ENCODE measurements around the gene SORCS2.

Gene SORCS2

DNA sequence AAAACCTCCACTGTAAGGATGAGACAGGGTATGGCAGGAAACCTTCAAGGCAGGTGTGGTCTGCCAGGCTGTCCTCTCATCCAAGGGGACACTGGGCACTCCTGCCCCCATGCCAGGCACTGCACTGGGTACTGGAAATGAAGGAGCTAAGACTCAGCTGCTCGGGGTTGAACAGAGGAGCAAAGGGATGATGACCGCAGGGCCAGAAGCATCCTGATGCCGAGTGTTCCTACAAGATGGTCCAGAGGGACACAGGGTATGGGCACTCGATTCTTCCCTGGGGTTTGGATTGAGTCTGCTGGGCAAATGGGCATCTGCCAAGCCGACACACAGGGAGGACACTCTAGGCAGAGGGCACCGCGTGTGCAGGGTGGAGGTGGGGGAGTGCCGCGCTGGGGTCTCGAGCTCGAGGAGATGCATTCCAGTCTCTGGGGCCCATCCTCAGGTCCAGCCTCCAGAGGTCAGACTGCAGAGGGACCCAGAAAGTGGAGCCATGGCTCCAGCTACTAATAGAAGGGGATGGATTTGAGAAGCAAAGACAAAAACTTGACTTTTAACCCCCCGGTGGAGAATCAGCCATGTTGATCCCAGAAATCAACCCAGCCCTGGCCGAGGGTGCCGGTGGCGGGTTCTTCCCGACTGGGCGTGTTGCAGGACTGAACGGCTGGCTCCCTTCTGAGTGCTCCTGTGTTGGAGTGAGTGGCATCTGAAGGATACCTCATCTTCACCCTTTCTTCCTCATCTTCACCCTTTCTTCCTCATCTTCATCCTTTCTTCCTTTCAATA lies 500.3 kb downstream of the SORCS2 start:
- DNase-seq (ENCODE audit: low read depth): no peak

DNA sequence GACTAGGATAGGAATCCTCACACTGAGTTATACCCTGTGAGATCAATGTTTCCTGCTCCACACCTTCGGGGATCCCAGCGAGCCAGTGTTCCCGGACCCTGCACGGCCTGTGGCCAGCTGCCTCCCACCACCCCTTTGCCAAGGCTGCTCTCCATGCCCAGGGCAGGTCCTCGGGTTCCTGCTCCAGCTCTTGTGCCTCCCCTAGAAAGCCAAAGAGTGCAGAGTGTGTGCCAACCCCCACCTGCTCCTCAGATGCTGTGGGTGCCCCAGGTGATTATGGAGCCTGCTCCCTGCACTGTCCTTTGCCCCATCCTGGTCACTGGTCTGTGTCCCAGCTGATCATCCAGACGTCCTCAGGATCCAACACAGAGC lies 500.9 kb downstream of the SORCS2 start:
- no peak for DNase-seq (ENCODE audit: low read depth)

DNA sequence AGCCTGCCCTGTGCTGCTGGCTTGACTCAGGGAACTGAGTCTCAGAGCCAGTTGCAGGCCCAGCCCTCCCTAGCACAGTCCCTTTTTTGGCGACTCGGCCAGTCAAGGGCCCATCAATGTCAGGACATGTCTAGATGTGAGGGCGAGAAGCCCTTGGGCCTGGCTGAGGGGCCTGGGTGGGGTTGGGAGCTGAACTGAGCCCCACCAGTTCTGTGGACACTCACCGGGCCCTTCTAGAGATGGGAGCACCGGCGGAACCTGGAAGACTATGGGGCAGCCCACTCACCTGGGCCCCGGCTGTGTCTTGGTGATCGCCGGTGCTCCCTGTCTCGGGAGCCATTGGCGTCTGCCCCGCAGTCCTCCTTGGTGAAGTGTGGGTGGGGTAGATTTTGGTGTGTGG lies 501.4 kb downstream of the SORCS2 start:
- DNase-seq (ENCODE audit: low read depth): no peak

DNA sequence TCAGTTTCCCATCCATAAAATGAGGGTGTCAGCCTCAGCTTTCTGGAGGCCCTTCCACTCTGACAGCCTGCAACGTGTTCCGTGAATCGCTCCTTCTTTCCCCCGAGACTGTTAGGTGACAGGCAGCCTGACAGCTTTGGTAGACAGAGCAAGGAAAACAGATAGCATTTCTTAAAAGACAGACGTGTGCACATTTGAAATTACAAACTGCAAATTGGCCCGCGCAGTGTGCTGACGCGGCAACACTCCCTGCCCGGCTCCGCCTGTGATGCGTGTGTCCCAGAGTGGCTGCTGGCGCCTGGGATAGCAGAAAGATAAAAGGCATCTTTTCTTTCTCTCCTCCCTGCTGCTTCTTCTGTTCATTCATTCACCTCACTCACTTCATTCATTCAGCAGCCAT lies 502.0 kb downstream of the SORCS2 start:
- DNase-seq (ENCODE audit: low read depth): no peak

DNA sequence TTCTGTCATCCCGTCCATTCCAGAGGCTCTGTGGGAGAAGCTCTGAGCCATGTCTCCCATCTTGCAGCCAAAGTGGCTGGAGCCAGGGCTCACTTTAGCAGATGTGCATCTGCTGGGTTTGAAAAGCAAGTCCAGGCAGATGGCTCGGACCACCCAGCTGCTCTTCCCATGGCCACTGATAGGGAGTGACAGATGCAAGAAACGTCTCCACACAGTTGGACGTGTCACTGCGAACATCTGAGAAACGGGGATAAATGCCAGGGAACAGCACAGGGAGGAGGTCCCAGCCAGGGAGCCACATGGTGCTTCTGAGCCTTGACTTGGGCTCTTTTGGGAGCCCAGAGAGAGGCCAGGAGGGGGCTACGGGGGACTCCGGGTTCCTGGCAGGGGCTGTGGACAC lies 505.0 kb downstream of the SORCS2 start:
- no peak for DNase-seq (ENCODE audit: low read depth)

DNA sequence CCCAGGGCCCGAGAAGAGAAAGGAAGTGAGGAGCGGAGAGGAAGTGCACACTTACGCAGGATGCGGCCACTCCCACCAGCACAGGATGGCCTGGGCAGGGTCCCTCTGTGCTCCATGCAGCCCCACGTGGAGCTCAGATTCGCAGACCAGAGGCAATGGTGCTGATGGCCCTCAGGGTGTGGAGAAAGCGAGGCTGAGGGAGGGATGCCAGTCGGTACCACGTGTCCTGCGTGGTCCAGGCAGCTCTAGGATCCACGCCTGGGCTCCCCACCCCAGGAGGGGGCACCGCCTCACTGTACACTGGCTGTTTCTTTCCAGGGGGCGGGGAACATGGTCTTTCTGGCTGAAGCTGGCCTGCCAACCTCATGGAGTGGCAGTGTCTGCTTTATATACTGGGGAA lies 505.5 kb downstream of the SORCS2 start:
- no peak for DNase-seq (ENCODE audit: low read depth)

DNA sequence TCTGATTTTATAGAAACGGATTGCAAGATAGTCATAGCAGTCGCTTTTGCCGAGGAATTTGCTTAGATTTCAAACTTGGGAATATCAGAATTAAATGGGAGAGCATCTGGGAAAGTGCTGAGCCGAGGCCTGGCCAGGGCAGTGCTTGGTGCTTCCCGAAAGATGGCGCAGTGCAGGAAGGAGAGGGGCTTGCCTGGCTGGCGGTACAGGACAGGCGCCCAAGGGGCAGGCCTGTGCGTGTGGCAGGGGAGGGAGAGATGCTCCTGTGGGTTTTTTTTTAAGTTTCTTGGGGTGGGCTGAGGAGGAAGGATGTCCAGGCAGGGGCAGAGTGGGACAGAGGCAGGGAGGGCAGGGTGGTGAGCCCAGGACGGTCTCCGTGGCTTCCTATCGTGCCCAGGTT lies 506.2 kb downstream of the SORCS2 start:
- peak; percentile 5 for DNase-seq (ENCODE audit: low read depth)

DNA sequence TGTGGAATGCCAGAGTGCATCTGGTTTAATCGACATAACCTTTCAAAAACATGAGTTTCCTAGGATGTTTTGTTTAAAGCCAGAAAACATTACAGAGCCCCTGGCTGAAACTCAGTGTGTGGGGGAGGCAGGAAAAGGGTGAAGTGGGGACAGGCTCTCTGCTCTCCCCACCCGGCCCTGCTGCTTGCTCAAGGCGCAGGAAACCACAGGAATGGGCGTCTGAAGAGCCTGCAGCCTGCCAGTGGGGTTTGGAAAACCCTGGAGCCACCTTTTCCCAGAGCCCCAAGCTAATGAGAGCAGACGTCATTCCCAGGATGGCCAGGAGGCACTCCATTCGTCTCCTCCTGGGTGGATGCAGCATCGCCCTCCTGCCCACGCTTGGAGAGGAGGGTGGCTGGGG lies 506.7 kb downstream of the SORCS2 start:
- DNase-seq (ENCODE audit: low read depth): peak; percentile 76

DNA sequence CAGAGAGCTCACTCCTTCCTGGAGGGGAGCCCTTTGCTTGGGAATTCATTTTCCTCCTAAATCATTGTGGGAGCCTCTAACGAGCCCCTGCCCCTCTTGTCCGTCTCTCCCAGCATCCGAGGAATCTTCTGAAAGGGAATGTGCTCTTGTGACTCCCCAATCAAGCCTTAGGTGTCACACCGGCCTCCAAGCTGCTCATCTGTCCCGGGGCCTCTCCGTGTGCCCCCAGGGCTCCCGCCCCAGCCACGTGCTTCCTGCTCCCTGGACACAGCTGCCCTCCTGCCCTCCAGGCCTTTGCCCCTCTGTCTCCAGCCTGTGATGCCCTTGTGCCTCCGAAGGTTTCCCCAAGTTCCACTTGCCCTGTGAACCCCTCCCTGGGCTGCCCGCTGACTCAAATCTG lies 507.5 kb downstream of the SORCS2 start:
- DNase-seq (ENCODE audit: low read depth): no peak

DNA sequence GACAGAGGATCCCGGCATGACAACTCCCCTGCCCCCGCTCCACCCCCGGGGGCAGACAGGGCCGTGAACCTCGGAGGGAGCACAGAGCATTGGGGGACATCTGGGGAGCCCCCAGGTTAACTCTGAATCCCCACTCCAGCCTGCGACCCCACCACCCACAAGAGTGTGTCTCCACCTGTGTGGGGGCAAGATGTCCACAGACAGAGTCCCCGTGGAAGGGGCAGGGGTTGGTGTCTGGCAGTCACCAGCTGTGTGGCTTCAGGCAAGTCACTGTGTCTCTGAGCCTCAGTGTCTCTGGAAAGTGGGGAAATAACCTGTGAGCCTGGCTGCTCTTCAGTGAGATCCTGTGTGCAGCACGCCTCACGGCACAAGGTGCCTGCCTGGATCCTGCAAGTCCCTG lies 508.3 kb downstream of the SORCS2 start:
- no peak for DNase-seq (ENCODE audit: low read depth)

DNA sequence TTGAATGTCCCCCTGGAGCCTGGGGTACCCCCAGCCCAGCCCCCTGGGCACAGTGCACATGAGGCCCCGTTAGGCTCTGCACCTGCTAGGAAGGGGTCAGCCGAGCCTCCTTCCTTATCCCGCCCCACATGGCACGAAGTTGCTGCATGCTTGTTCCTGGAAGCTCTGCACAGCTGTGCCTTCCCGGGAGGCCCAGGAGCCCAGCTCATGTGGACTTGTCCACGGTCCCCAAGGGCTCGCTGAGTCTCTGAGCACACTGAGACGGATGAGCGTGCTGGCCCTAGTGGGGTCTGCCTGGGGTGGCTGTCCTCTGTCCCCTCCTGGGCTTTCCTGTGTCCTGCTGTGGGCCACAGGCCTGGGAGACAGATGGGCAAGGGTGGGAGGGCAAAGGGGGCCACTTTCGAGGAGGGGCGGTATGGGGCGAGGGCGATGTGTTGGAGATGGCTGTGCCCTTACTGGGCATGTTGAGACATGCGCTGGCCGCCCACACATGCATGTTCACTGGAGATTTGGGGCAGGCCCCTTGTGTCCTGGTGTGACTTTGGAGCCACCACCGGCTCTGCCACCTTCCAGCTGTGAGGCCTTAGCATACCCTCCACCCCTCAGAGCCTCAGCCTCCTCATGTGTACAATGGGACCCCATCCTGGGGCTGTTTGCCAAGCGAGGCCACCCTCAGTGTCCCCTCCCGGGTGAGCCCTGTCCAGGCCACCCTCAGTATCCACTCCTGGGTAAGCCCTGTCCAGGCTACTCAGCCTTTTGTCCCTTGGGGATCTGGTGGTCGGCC lies 509.7 kb downstream of the SORCS2 start:
- no peak for DNase-seq (ENCODE audit: low read depth)

DNA sequence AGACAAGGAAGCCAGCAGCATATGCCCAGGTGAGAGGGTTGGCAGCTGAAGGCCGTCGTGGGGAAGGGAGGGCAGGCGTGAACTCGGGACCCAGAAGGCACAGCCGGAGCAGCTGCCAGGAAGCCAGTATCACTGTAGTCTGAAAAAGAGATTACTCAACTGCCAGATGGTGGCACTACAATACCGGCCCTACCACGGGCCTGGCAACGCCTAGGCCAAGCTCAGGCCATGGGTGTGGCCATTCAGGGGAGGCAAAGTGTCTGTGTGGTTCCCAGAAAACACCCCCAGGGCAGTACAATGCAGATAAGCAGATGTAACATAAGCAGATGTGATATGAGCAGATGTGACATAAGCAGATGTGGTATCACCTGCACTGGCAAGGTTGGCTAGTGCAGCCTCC lies 511.4 kb downstream of the SORCS2 start:
- no peak for DNase-seq (ENCODE audit: low read depth)

DNA sequence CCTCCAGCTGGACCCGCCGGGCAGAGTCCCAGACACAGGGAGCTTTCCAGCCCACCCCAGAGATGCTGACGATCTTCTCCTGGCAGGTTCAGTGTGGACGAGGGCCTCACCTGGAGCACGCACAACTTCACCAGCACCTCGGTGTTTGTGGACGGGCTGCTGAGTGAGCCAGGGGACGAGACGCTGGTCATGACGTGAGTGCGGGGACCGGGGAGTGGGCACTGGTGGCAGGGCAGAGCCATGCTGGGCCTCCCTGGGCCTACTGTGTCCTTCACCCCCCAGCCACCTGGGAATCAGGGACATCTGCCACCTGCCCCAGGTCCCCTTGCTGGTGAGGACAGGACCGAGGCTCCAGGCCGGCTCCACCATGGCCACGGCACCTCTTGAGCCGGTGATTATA lies 511.8 kb downstream of the SORCS2 start:
- DNase-seq (ENCODE audit: low read depth): no peak

DNA sequence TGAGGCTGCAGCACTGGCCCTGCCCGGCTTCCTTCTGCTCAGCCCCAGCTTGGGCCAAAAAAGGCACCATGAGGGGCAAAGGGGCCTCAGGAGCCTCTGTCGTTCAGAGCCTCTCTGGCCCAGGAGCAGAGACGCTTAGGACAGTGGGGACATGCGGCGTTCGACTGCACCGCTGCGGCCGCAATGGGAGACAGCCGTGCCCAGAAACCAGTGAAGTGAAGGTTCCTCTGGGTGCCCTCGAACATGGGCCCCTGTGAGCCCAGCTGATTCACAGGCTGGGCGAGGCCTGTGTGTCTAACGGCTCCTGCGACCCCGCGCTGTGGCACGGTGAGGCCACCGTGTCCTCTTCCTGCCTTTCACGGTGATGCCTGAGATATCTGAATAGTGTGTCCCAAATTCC lies 512.3 kb downstream of the SORCS2 start:
- no peak for DNase-seq (ENCODE audit: low read depth)

DNA sequence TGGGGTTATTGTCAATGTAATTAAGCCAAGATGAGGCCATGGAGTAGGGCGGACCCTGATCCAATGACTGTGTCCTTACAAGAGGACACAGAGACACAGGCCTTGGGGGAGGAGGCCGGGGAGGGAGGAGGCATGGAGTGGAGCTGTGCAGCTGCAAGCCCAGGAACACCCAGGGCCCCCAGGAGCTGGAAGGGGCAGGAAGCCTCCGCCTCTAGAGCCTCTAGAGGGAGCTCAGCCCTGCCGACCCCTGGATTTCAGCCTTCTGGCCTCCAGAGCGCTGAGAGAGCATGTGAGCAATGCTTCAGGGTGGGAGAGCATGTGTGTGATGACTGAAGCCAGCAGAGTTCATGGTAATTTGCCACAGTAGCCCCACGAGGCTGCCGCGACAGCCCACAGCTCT lies 512.7 kb downstream of the SORCS2 start:
- no peak for DNase-seq (ENCODE audit: low read depth)

DNA sequence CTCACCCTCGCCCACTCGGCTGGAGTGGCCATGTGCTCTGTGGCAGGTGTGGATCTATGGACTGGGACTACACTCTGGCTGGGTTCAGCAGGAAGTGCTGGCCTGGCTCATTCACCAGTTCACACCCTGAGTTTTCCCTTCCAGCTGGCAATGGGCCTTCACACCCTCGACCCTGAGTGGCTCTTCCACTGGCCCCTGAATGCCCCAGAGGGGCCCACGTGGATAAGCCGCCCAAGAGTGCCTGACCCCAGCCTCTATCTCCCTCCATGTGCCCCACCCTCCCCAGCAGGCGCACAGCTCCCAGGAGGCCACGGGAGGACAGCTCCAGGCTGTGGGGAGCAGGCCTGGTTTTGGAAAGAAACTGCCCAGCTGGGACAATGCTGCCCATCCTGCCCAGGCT lies 513.3 kb downstream of the SORCS2 start:
- DNase-seq (ENCODE audit: low read depth): no peak

DNA sequence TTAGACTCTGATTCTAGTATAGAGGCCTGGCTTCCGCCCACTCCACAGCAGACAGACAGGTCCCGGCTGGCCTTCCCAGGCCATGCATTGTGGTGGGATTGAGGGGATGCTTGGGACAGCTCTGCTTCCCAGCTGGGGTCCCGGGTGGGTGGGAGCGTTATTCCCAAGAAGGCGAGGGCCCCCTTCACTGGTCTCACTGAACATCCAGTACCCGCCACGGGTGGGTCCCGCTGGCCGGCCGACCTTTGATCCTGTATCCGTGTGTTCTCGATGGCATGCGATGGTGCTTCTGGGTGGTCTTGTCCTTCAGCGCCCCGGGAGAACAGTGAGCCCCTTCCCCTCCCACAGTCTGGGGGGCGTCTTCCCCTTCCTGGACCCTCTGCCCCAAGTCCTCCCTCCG lies 515.9 kb downstream of the SORCS2 start:
- DNase-seq (ENCODE audit: low read depth): no peak

DNA sequence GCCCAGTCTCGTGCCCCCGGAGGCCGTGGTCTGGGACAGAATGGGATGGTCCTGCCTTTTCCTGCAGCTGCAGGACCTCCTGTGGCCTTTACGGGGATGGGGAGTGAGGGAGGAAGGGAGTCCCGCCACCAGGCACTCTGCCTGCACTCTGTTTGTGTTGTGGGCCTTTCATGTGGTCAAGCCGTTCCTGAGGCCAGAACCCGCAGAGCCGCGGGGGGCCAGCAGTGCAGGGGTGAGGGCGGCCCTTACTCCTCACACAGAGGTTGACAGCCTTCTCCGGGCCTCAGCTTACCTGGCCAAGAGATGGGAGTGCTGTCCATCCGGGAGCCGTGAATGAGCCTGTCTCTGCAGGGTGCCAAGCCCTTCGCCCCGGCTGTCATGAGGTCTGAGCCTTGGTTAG lies 516.6 kb downstream of the SORCS2 start:
- no peak for DNase-seq (ENCODE audit: low read depth)

DNA sequence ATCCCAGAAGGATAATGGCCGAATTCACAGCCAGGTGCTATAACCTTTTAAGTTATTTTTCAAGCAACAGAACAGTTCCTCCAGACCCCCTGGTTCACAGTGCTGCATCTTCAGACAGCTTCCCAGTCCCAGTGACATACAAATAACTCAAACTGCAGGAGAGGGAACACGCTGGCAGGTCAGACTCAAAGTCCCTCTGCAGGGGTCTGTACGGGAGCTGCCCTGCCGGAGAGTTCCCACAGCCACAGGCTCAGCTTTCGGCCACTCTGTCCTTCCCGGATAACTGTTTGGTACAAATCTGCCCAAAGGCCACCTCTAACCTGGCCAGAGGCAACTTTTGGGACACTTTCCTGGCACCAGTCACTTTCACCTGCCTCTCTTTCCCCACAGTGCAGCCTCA lies 517.1 kb downstream of the SORCS2 start:
- DNase-seq (ENCODE audit: low read depth): no peak

DNA sequence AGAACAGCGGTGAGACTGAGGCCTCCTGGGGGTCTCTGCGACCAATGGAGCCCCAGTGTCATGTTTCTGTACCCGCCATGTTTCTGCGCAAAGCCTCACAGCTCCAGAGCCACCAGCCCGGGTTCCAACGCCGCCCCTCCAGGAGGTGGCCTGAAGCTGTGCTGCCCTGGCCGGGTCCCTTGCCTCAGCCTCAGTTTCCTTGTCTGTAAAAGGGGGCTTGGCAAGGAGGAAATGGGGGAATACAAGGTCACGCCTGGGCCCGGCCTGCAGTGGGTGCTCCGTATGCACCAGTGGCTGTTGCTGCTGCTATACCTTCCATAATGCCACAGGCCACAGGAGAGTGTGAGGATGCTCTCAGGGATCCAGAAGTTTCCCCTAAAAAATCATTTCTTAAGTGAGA lies 517.8 kb downstream of the SORCS2 start:
- DNase-seq (ENCODE audit: low read depth): no peak

DNA sequence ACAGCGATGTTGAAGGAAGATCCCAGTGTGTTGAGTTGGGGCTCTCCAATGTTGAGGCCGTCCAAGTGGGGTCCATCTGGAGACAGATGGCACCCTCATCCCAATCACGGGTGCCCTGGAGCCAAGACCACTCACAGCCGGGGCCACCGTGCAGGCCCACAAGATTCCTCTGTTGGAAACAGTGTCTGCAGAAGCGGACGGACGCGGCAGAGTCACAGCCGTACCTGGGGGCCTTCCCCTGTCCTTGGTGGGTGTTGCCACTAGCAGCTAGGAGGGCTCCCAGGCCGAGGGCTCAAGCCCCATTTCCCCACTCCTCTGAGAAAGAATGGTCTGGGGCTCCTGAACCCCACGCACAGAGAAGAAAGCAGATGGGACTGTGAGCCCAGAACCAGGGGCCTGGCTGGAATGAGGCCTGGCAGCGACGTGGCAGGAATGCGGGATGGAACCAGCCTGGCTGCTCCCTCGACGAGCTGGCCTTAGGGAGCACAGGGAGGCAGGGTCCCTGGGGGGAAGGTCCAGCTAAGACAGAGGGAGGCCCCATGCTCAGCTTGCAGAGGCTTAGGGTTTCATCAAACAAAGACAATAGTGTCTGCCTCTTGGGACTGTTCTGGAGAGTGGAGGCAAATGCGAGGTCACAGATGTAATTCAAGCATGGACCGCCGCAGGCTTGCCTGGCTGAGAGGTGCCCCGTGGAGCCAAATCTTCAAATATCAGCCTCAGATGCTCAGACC lies 518.4 kb downstream of the SORCS2 start:
- no peak for DNase-seq (ENCODE audit: low read depth)

DNA sequence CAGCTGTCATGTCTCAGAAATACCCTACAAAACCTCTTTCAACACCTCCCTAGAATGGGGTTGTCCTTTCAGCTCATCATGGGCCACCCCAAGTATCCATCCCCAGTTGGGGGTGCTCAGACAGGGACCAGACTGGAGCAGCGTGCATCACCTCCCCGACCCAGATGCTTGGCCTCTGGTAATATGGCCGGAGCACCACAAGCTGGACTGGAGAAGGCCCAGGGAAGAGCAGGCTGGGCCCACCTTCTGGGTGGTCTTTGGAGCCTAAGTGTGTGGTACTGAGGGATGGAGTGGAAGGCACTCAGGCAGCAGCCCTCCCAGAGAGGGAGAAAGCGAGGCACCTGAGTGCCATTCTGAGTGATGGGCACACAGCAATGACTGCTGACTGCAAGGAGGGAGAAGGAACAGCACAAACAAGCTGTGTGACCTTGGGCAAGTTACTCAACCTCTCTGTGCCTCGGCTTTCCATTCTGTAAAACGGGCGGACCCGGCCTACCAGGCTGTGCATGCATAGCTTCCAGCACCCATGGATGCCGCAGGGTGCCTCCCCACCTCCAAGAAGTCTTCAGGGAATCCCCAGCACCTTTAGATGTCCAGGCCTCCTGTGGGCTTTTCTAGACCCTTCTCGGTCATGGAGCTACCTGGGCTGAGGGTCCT lies 519.1 kb downstream of the SORCS2 start:
- no peak for DNase-seq (ENCODE audit: low read depth)

Measured in GM04504 (cell line).